DMS153 (cell line): Measurements from ENCODE around the gene LSM2.
A peak's percentile ranks its signal among the peaks of the same experiment; 100 is the strongest.

Experiments
- DNase-seq: peaks from one replicate; lab custom pipeline; 2025; lab: John Stamatoyannopoulos, UW

The LSM2 gene

DNA sequence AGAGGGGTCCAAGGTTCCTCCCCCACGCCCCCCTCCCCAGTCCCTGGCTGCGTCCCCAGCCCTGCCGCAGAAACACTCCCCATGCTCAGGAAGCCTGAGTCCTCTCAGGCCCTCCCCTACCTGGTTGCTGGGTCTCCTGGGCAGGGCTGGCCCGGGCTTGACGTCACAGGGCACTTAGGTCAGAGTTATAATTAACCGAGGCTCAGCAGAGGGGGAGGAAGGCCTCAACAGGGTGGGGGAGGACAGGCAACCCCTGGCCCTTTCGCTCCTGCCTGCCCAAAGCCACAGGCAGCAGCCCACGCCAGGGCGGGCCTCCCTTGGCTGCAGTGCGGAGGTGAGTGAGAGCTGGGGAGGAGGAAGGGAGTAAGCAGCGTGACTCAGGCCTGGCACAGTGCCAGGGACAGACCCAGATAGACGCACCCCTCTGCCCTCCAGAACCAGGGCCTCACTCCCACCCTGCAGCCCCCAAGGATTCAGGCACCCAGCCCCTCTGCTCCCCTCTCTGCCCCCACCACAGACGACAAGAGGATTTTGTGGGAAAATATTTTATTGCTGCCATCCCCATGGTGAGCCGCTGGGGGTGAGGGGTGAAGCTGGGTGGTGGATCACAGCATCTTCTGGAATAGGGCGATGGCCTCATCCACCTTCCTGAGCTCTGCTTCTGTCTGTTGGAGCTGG is 29.6 kb downstream of the LSM2 start, which contains the start of gene VWA7:
Gene VWA7 (minus strand): TSS at position 340 of the 678 bp plus-strand sequence. CDS start 549 bp downstream, outside the sequence.
- peak; percentile 63 for DNase-seq

DNA sequence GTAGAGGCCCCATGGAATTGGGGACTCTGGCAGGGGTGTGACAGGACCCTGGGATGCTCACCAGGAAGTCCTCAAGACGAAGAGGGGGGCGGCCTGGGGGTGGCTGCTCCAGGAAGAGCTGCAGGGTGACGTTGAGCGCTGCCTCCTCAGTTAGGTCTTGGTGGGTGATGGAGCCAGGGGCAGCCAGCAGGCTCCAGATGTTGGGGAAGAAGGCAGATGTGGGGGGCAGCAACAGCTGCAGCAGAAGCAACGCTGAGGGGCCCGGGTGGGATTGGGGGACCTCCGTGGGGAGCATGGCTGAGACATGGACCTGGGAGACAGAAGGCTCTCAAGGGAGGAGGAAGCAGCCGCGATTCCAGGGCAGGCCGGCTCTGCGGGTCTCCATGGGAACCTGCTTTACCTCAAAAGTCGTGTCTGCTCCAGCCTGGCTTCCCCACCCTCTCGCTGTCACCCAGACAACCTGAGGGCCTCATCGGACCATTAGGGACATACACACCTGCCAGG is 30.2 kb downstream of the LSM2 start:
- peak; percentile 35 for DNase-seq

DNA sequence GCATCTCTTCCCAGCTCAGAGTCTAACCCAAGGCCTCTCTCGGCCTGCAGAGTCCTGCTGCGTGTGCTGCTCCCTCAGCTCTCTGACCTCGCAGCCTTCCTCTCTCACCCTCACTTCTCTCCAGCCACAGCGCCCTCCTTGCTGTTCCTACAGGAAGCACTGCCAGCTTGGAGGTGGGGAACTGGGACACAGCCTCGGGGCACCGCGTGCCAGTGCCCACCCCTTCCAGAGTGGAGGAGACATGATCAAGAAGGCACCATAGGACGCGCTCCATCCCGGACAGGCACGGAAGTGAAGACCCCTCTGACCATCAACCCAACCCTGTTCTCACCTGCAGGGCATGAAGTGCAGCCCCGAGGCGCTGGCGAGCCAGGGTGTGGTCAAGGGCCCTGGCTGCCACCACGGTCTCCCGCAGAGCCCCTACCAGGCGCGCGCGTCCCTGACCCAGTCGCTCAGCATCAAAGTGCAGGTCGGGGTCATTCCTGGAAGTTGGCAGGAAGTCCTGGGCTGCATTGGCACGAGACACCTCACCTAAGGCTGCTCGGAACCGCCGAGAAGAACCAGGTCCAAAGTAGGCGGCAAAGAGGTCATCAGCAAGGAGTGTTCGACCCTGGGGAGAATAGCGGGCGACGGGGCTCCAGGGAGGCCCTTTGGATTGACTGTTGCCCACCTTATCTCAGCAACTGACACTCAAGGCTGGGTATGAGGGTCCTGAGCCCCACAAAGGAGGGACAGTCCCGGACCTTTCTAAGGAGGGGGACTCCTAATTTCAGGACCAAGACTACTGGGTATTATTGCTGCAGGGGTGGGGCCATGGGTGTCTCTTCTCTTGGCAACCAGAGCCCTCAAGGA is 30.9 kb downstream of the LSM2 start:
- no peak for DNase-seq

DNA sequence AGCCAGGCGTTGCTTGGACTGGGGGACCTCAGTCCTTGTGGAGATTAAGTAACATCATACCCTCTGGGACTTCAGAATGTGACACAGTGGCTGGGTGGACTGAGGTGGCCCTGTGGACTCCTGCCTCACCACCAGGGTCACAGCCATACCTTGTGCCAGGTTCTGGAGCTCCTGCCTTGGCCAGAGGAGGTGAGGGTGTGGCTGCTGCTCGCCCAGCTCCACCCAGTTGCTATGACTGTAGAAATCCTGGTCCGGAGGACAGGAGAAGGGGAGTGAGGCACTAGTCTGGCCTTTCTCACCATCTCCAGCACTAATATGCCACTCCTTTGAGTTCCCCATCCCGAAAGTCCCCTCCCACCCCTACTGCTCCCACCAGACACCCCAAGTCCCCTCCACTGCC is 31.6 kb downstream of the LSM2 start:
- DNase-seq: no peak

DNA sequence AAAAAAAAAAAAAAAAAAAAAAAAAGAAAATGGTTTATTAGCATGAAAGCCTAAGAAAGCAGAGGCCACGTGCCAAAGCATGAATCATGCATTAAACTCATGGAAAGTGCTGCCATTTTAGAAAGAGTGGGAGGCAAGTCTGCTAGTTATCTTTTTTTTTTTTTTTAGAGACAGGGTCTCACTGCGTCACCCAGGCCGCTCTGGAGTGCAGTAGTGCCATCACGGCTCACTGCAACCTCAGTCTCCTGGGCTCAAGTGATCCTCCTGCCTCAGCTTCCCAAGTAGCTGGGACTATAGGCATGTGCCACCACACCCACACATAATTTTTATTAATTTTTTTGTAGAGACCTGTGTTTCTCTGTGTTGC is 34.8 kb downstream of the LSM2 start:
- DNase-seq: no peak

DNA sequence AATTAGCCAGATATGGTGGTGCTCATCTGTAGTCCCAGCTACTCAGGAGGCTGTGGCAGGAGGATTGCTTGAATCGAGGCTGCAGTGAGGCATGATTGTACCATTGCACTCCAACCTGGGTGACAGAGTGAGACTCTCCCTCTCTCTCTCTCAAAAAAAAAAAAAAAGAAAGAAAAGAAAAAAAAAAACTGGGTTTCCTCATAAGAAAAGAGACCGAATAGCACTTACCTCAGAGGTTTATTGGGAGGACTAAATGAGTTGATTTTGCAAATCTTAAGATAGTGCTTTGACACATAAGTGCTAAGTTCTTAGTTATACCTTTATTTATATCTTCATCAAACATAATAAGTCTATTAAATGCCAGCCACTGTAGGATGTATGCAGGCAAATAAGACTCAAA is 35.9 kb downstream of the LSM2 start:
- no peak for DNase-seq

DNA sequence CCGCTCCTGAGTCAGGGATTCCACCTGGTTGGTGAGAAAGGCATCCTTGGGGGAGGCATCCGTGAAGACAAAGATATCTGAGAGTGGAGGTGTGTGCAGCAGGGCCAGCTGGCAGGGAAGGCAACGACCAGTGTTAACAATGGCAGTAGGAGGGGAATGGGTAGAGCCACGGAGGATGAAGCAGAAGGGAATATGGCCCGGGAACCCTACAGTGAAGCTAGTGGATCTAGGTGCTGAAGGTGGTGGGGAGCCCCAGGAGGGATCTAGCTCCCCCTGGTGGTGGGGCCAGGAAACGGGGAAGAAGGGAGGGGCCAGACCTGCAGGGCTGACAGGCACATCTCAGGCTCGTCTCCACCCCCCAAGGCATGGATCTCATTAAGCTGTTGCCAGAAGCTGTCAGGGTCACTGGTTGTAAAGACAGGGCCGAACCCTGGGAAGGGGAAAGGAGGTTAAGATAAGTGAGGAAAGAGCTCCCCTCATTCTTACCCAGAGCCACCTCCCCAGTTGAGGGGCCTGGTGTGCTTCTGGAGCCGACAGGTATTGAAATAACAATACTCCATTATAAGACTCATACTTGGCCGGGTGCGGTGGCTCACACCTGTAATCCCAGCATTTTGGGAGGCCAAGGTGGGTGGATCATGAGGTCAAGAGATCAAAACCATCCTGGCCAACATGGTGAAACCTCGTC is 36.9 kb downstream of the LSM2 start:
- DNase-seq: peak; percentile 31

DNA sequence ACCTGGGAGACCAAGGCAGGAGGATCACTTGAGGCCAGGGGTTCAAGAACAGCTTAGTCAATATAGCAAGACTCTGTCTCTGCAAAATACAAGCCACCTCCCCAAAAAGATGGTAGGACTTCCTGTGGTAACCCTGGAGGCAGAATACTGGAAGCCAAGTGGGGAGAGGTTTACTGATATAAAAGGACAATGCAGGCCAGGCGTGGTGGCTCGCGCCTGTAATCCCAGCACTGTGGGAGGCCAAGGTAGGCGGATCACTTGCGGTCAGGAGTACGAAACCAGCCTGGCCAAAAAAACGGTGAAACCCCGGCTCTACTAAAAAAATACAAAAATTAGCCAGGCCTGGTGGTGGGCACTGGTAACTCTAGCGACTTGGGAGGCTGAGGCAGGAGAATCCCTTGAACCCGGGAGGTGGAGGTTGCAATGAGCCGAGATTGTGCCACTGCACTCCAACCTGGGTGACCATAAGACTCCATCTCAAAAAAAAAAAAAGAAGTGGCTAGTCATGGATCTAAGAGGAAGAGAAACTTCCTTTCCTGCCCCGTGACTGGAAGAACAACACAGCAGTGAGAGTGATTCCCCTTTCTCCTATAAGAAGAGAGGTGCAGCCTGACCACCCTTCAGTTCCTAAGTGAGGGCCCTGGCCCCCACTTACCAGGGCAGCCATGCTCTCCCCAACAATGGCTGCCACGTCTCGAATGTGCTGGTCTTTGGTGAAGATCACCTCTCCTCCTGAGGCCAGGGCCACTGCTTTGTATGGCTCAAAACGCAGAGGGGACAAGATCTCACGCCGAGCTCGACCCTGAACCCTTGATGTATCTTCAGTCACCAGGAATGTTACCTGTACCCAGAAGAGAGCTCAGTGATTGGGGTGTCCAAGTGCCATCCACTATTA is 38.2 kb downstream of the LSM2 start:
- DNase-seq: no peak

DNA sequence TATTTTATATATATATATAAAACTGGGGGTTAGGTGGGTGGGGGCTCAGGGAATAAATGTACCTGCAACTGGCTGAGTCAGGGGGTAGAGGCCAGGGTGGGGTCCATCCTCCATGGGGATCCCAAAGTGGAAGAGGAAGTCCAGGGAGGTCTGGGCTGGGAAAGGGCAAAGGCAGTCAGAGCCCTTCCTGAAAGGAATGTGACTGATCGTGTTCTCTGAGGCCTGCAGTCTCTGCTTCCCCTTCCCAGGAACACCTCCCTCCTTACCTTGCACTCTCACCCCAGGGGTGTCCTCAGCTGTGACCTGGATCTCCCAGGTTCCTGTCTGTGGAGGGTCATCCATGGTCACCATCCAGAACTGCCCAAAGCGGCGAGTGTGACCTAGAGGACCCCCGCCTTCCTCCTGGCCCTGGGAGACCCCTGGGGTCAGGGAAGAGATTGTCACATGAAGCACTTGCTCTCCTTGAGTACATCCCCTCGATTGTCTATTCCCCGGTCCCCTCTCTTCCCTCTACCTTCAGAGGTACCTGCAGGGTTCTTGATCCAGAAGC is 39.6 kb downstream of the LSM2 start:
- no peak for DNase-seq

DNA sequence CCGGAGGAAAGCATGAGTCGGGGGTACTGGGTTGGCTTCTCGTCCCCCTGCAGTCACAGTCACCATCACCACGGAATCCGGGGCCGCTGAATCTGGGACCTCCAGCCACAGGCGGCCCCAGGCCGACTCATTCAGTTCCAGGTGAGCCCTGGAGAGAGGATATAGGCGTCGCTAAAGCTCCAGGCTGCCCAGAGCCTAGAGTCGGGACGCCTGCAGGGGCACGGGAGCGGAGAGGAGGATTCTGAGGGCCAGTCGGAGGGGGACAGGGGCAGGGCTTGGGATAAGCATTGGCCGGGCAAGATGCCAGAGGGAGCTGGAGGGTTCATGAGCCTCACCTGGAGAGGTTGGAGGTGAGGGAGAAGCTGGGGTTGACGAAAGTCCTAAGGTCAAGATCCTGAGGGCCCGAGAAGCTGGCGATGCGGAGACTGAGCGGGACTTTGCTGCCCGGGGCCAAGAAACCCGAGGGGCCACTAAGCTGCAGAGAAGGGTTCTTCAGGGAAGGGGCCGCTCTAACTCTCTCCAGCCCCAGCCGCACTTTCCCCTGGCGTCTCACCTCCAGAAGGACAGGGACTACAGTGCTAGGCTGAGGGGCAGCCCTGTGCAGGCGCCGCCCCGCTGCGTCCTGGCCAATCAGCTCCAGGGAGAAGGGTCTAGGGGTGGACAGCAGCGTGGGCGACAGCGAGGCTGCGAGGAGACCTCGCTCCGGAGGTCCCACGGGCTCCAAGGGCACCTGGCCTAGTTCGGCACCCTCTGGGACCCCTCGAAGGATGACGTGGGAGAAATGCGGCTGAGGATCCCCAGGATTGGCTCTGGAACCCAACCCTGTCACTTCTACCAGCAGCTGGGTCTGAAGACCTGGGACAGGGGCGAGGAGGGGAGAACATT is 40.6 kb downstream of the LSM2 start:
- no peak for DNase-seq

DNA sequence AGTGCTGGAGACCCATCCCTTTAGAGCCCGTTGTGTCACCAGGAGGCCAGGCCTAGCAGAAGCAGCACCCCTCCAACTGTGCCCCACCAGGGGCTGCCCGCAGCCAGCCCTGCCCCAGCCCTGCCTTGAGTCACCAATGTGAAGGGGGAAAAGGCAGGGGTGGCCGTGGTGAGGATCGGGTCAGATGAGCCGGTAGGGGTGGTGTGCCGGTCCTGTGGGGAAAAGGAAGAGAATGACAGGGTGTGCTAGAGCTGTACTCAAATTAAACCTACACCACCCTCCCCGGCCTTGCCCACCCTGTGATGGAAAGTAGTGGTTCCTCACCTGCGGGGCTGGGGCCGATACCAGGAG is 41.2 kb downstream of the LSM2 start:
- DNase-seq: no peak

DNA sequence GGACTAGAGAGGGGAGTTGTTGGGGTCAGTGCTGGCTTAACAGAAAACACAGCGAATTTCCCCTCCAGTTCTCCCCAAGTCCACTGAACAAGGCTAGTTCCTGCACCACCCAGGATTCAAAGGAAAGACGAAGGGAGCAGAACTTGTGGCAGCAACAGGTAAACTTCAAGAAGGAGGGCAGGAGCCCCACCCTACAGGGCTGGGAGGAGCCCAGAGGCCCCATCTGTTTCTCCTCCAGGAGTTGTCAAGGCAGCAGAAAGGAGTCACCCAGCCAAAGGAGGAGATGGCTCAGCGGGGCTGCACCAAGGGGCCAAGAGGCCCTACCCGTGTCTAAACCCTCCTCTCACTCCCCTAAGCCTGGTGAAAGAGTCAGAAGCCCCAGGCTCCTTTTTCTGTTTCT is 42.6 kb downstream of the LSM2 start:
- DNase-seq: no peak

DNA sequence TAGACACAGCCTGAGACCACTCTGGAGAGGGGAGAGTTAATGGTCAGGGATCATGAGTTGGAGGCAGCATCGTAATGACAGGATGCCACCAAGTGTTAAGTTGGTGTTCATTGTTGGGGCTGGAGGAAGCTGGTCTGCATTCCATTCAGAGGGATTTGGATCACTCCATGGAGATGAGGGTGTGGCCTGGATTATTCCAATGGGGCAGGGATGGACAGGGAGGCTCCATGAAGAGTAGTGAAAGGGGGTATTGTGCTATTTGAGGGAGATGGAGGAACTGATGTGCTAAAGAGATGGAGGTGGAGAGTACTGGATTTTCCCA is 43.2 kb downstream of the LSM2 start:
- DNase-seq: no peak

DNA sequence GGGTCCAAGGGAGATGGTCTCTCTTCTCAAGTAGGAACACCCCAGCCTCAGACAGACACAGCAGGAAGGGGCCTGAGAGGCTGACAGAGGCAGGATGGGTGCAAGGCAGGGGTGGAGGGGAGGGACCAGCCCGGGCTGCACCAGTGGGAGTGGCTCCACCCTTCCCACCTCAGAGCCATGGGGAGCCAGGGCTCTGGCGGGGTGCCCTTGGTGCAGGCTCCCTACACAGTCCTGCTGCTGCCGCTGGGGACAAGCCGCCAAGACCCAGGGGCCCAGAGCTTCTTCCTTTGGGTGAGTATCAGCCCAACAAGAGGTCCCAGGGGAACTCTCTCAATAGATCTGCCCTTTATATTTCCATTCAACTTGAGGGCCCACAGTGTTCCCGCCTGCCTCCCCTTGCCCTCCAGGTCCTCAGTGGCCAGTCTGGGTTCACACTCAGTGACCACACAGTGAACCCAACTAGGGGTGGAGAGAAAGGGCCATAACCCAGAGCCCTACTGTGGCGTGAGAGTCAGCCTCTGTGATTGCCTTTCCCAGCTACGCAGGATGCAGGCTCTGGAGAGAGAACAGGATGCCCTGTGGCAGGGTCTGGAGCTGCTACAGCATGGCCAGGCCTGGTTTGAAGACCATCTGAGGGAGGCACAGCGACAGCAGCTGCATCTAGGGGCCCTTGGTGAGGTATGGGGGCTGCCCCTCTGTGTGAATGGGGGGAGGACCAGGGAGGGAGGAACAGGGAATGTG is 43.7 kb downstream of the LSM2 start:
- DNase-seq: no peak

DNA sequence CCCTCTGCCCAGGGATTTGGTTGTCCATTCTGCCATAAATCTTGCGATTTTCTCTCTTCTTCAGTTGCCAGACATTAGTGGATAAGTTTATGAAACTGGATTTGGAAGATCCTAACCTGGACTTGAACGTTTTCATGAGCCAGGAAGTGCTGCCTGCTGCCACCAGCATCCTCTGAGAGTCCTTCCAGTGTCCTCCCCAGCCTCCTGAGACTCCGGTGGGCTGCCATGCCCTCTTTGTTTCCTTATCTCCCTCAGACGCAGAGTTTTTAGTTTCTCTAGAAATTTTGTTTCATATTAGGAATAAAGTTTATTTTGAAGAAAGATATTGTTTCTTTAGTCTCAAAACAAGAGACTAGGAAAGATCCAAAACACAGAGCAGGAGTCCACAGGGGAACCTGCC is 44.4 kb downstream of the LSM2 start, which contains the start of gene SAPCD1:
Gene SAPCD1 (plus strand): TSS at position 301 of the 400 bp plus-strand sequence. CDS start 399 bp downstream, outside the sequence.
- DNase-seq: no peak

DNA sequence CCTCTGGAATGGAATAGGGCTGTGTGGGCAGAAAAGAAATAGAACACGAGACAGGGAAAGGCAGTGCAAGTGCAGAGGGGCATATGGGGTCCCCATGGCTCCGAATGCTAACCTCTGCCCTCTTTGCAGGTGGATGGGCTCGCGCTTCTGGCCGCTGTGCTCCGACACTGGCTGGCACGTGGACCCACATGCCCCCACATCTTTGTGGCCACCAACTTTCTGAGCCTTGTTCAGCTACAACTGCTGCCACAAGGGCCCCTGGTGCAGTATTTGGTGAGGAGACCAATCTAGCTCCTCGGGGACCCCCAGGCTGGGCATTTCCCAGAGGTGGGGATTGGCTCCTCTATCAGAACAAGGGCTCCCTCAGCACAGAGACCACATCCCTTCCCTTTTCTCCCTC is 45.4 kb downstream of the LSM2 start:
- no peak for DNase-seq

DNA sequence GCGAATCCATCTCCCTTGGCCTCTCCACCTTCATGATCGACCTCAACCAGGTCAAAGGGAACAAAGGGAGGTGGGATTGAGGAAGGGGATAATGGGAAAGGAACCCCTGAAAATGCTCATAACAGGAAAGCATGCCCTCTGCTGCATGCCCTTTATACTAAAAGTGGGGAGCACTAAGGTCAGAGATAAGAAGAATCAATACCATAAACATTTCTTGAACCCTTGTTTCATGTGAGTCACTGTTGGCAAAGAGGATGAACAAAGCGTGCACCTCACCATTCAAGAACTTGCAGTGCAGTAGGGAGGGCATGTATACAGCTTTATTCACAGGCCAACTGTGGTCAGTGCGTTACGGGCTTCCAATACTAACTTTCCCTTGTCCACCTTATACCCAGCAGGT is 46.0 kb downstream of the LSM2 start:
- no peak for DNase-seq

DNA sequence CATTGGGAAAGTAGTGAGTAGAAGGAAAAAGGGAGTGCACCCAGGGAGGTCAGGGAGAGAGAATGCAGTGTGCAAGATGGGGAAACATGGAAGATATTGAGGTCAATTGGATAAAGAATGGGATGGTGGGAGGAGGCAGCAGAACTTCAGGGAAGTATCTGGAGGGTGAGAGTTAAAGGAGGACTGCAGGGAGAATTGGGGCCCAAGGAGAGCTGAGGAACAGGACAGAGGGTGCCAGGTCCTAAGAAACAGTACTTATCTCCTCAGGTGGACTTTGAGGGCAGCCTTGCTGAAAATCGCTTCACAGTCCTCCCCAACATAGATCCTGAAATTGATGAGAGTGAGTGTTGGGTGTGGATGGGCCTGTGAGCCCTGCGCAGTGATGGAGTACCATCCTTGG is 48.5 kb downstream of the LSM2 start:
- no peak for DNase-seq

DNA sequence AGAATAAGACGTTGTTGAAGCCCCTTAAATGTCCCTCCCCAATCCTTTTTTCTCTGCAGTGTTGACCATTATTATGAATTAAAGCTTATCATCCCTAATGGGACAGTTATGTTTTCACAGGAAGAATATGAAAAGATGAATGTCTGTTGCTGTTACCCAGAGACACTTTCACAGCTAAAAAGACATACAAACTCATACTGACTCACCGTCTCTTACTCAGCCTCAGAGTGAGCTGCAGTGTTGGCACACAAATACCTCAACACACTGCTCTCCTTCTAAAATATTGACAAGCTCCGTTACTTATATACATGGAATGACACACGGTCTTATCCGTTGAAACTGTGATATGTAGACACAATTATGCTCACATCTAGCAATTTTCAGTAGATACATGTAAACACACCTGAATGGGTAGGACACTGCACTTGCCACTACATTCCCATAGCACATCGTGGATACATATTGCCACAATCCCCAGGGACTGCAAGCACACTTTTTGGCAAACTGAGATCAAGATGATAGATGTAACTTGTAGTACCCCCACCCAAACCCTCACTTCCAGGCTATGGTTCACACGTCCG is 53.9 kb downstream of the LSM2 start:
- no peak for DNase-seq
